Measurements from ENCODE around the gene ZC3H12C. TPM values are rescaled to one million over a fixed set of nuclear protein-coding genes. Genes with fewer than 3 reads are reported as not detected.
A peak's percentile ranks its signal among the peaks of the same experiment; 100 is the strongest.

Gene ZC3H12C
- total RNA-seq, 6 experiments from 2014 or later = 3.0 to 6.4 (median 5.0) TPM

- no peaks in the 10 kb centered on the region for H3K36me3 Mint-ChIP-seq (ENCODE audit: low read depth)
- TF ChIP-seq CTCF (IDR thresholded peaks at IDR 0.05) = no peak
- no peak overlapping the region for H3K4me3 Mint-ChIP-seq
- peaks cover 32% of the 10 kb centered on the region for H3K4me1 Mint-ChIP-seq (ENCODE audit: low read depth)
- H3K9me3 Mint-ChIP-seq = no peaks in the 10 kb centered on the region
- H3K27me3 Mint-ChIP-seq (ENCODE audit: insufficient read depth) = peaks cover 11% of the 10 kb centered on the region
- H3K27ac Mint-ChIP-seq = no peak overlapping the region
- peak; percentile 61 for DNase-seq
Observed at GRCh38 chr11:110182886-110183285, 89.7 kb downstream of the ZC3H12C start.

- no peak for DNase-seq
- peaks cover 32% of the 10 kb centered on the region for H3K4me1 Mint-ChIP-seq (ENCODE audit: low read depth)
- no peak overlapping the region for H3K27ac Mint-ChIP-seq
- H3K36me3 Mint-ChIP-seq (ENCODE audit: low read depth) = no peaks in the 10 kb centered on the region
- TF ChIP-seq CTCF (IDR thresholded peaks at IDR 0.05) = no peak
- no peaks in the 10 kb centered on the region for H3K9me3 Mint-ChIP-seq
- H3K4me3 Mint-ChIP-seq = no peak overlapping the region
- peaks cover 9% of the 10 kb centered on the region for H3K27me3 Mint-ChIP-seq (ENCODE audit: insufficient read depth)
Observed at GRCh38 chr11:110184456-110184855, 91.3 kb downstream of the ZC3H12C start.

- Mint-ChIP-seq H3K4me1 (ENCODE audit: low read depth) (peaks cover 32% of the 10 kb centered on the region), H3K4me3 (peak overlapping the region; percentile 15; the same call in 1 of the 2 replicates), H3K27me3 (ENCODE audit: insufficient read depth) (peaks cover 9% of the 10 kb centered on the region), H3K9me3 (no peaks in the 10 kb centered on the region), H3K36me3 (ENCODE audit: low read depth) (no peaks in the 10 kb centered on the region), H3K27ac (no peak overlapping the region)
- DNase-seq = no peak
- no peak for TF ChIP-seq CTCF (IDR thresholded peaks at IDR 0.05)
Observed at GRCh38 chr11:110185121-110185591, 92.0 kb downstream of the ZC3H12C start.

GRCh38 chr11:110185599-110185998 is 92.4 kb downstream of the ZC3H12C start:
- H3K4me3 Mint-ChIP-seq = no peak overlapping the region
- no peak for TF ChIP-seq CTCF (IDR thresholded peaks at IDR 0.05)
- DNase-seq = no peak
- no peaks in the 10 kb centered on the region for H3K9me3 Mint-ChIP-seq
- no peak overlapping the region for H3K27ac Mint-ChIP-seq
- peaks cover 6% of the 10 kb centered on the region for H3K27me3 Mint-ChIP-seq (ENCODE audit: insufficient read depth)
- peaks cover 32% of the 10 kb centered on the region for H3K4me1 Mint-ChIP-seq (ENCODE audit: low read depth)
- H3K36me3 Mint-ChIP-seq (ENCODE audit: low read depth) = no peaks in the 10 kb centered on the region

- no peak overlapping the region for H3K4me3 Mint-ChIP-seq
- TF ChIP-seq CTCF (IDR thresholded peaks at IDR 0.05) = no peak
- DNase-seq = no peak
- peaks cover 5% of the 10 kb centered on the region for H3K27me3 Mint-ChIP-seq (ENCODE audit: insufficient read depth)
- H3K4me1 Mint-ChIP-seq (ENCODE audit: low read depth) = peaks cover 32% of the 10 kb centered on the region
- H3K36me3 Mint-ChIP-seq (ENCODE audit: low read depth) = no peaks in the 10 kb centered on the region
- no peaks in the 10 kb centered on the region for H3K9me3 Mint-ChIP-seq
- H3K27ac Mint-ChIP-seq = no peak overlapping the region
Observed at GRCh38 chr11:110186456-110186855, 93.3 kb downstream of the ZC3H12C start.

GRCh38 chr11:110186867-110187266 is 93.7 kb downstream of the ZC3H12C start:
- Mint-ChIP-seq H3K4me1 (ENCODE audit: low read depth) (peaks cover 32% of the 10 kb centered on the region), H3K9me3 (no peaks in the 10 kb centered on the region), H3K27me3 (ENCODE audit: insufficient read depth) (peaks cover 3% of the 10 kb centered on the region), H3K27ac (no peak overlapping the region), H3K36me3 (ENCODE audit: low read depth) (no peaks in the 10 kb centered on the region), H3K4me3 (no peak overlapping the region)
- no peak for TF ChIP-seq CTCF (IDR thresholded peaks at IDR 0.05)
- no peak for DNase-seq
